ENCODE results near the gene TENT5A. TPM values are rescaled to one million over a fixed set of nuclear protein-coding genes. Genes with fewer than 3 reads are reported as not detected.

TENT5A gene
- total RNA-seq, 1 donor from 2014 or later, result 17.2 TPM

DNA sequence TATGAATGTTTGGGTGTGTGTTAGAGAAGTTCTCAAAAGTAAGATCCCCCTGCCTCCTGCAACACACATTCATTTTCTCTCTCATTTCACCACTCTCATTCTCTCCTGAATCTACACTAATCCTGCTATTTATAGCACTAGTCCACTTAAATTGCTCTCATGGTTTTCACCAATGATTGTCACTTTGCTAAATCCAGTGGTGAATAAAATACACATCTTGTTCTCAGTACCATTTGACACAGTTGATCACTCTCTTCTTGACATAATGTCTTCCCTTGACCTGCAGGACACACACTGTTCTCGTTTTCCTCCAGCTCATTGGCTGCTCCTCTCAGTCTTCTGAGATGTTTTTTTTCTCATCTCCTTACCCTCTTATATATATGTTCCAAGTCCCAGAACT lies 32.1 kb downstream of the TENT5A start:
- Histone ChIP-seq H3K4me1 (no peaks in the 10 kb centered on the region), H3K27me3 (no peaks in the 10 kb centered on the region), H3K9me3 (no peaks in the 10 kb centered on the region), H3K27ac (no peak overlapping the region), H3K4me3 (no peak overlapping the region), H3K36me3 (no peaks in the 10 kb centered on the region)
- intact Hi-C loops (cut with DNase I), result no loop called here
- TF ChIP-seq, protein P1, sequence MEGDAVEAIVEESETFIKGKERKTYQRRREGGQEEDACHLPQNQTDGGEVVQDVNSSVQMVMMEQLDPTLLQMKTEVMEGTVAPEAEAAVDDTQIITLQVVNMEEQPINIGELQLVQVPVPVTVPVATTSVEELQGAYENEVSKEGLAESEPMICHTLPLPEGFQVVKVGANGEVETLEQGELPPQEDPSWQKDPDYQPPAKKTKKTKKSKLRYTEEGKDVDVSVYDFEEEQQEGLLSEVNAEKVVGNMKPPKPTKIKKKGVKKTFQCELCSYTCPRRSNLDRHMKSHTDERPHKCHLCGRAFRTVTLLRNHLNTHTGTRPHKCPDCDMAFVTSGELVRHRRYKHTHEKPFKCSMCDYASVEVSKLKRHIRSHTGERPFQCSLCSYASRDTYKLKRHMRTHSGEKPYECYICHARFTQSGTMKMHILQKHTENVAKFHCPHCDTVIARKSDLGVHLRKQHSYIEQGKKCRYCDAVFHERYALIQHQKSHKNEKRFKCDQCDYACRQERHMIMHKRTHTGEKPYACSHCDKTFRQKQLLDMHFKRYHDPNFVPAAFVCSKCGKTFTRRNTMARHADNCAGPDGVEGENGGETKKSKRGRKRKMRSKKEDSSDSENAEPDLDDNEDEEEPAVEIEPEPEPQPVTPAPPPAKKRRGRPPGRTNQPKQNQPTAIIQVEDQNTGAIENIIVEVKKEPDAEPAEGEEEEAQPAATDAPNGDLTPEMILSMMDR (IDR thresholded peaks at IDR 0.05), result no peak
- DNase-seq (no peak), ATAC-seq (no peak)

DNA sequence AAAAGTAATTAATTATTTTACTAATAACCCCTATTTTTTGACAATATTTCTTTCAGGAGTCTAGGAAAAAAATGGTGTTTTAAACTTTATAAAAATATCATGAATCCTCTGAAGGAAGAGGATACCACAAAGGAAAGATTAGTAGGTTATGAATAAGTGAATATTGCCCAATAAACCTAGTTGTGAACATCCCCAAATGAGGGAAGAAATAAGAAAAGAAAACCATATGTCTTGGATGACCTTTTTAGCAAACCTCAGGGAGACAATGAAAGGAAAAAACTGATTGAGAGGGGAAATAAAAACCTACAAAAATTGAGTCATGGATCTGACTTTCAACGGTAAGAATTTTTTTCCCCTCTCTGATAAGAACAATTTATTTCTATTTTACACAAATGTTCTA lies 34.4 kb downstream of the TENT5A start:
- Histone ChIP-seq H3K4me3 (no peak overlapping the region), H3K36me3 (no peaks in the 10 kb centered on the region), H3K27ac (no peak overlapping the region), H3K9me3 (no peaks in the 10 kb centered on the region), H3K4me1 (no peaks in the 10 kb centered on the region), H3K27me3 (no peaks in the 10 kb centered on the region)
- ATAC-seq (no peak), DNase-seq (no peak)
- intact Hi-C loops (cut with DNase I), result no loop called here
- TF ChIP-seq, protein P1 (IDR thresholded peaks at IDR 0.05), result no peak

GRCh38 chr6:81714684-81715083 lies 37.8 kb downstream of the TENT5A start:
- TF ChIP-seq, protein P1 (IDR thresholded peaks at IDR 0.05), result no peak
- intact Hi-C loops (cut with DNase I), result no loop called here
- Histone ChIP-seq H3K27me3 (no peaks in the 10 kb centered on the region), H3K9me3 (no peaks in the 10 kb centered on the region), H3K27ac (no peak overlapping the region), H3K4me3 (no peak overlapping the region), H3K36me3 (no peaks in the 10 kb centered on the region), H3K4me1 (no peaks in the 10 kb centered on the region)
- DNase-seq, result no peak
- no peak for ATAC-seq

DNA sequence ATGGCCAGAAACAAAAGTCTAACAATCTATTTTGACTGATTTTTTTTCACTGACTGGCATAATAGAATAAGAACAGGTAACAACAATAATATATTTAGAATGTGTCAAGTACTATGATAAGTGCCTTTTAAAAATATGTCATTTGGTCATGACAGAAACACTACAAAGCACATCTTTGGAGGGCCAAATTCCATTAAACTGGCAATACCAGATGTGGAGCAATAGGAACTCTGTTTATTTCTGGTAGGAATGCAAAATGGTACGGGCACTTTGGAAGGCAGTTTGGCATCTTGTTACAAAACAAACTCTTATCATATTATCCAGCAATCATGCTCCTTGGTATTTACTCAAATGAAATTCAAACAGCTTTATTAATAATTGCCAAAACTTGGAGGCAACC lies 39.3 kb downstream of the TENT5A start:
- Histone ChIP-seq H3K27me3 (no peaks in the 10 kb centered on the region), H3K4me3 (no peak overlapping the region), H3K27ac (no peak overlapping the region), H3K4me1 (no peaks in the 10 kb centered on the region), H3K9me3 (no peaks in the 10 kb centered on the region), H3K36me3 (no peaks in the 10 kb centered on the region)
- TF ChIP-seq, protein P1 (IDR thresholded peaks at IDR 0.05), result no peak
- DNase-seq, result no peak
- no peak for ATAC-seq
- intact Hi-C loops (cut with DNase I), result no loop called here

GRCh38 chr6:81708113-81708699 lies 44.3 kb downstream of the TENT5A start:
- Histone ChIP-seq H3K27ac (no peak overlapping the region), H3K4me1 (no peaks in the 10 kb centered on the region), H3K36me3 (no peaks in the 10 kb centered on the region), H3K27me3 (no peaks in the 10 kb centered on the region), H3K4me3 (no peak overlapping the region), H3K9me3 (no peaks in the 10 kb centered on the region)
- TF ChIP-seq, protein P1 (IDR thresholded peaks at IDR 0.05), result no peak
- no peak for DNase-seq
- no peak for ATAC-seq
- intact Hi-C loops (cut with DNase I), result no loop called here

GRCh38 chr6:81704700-81705099 lies 47.8 kb downstream of the TENT5A start:
- H3K27ac ChIP-seq, result no peak overlapping the region
- H3K27me3 ChIP-seq, result no peaks in the 10 kb centered on the region
- no peaks in the 10 kb centered on the region for H3K4me1 ChIP-seq
- ATAC-seq, result no peak
- TF ChIP-seq, protein P1 (IDR thresholded peaks at IDR 0.05), result no peak
- DNase-seq, result no peak
- H3K4me3 ChIP-seq, result no peak overlapping the region
- H3K36me3 ChIP-seq, result no peaks in the 10 kb centered on the region
- H3K9me3 ChIP-seq, result no peaks in the 10 kb centered on the region
- intact Hi-C loops (cut with DNase I), result no loop called here

All from upper lobe of right lung (tissue), 1 donor.